IPS-15b (cell line): ENCODE measurements around the gene OR2T6.
"Not testable (repeated sequence)": the region's sequence is repeated elsewhere in the genome, so short reads cannot be mapped to it uniquely, and the experiment has no call there.

Experiments
- H3K27me3 ChIP-seq: one replicate; pipeline ENCODE4 v1.6.1; 2013; ENCODE audit warnings: low read length; ENCODE audit not compliant: control insufficient read depth, insufficient read depth
- H3K36me3 ChIP-seq: one replicate; pipeline ENCODE4 v1.6.1; 2013; ENCODE audit warnings: low read length; ENCODE audit not compliant: control insufficient read depth, insufficient read depth
- H3K4me1 ChIP-seq: one replicate; pipeline ENCODE4 v1.6.1; 2013; ENCODE audit warnings: mild to moderate bottlenecking, low read length; ENCODE audit not compliant: control insufficient read depth, insufficient read depth
- H3K4me3 ChIP-seq: one replicate; pipeline ENCODE4 v1.5.1; 2013; ENCODE audit warnings: low read depth, low read length
- H3K9ac ChIP-seq: one replicate; pipeline ENCODE4 v1.6.1; 2013; ENCODE audit warnings: low read depth, mild to moderate bottlenecking, low read length
- H3K9me3 ChIP-seq: one replicate; pipeline ENCODE4 v1.6.1; 2013; ENCODE audit warnings: mild to moderate bottlenecking, low read length; ENCODE audit not compliant: control insufficient read depth, insufficient read depth

OR2T6 gene

DNA sequence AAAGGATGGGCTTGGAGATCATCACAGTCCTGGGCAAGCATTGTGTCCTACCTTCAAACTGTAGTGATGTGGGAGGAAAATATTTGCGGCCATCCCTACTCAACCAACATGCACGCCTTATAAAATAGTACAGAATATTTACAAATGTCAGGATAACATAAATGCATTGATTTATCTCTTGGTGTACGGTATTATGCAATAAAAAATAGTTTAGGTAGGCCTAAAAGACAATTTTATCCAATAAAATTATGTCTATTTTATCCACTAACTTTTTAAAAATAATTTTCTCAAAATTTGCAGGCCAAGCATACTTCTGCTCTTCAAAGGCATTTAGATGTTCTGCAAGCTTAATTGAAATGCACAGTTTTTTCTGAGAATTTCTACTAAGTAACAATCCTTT lies 27.2 kb downstream of the OR2T6 start, which contains the start of gene OR2T1:
TSS of gene OR2T1 (plus strand) at position 301 of the 400 bp plus-strand sequence. CDS start 3,100 bp downstream, outside the sequence.
- Histone ChIP-seq H3K36me3 (peaks cover 3% of the 10 kb centered on the region), H3K4me1 (no peaks in the 10 kb centered on the region), H3K4me3 (no peak within 1 kb of the TSS), H3K9me3 (peaks cover 48% of the 10 kb centered on the region), H3K9ac (no peak within 1 kb of the TSS), H3K27me3 (no peaks in the 10 kb centered on the region)

DNA sequence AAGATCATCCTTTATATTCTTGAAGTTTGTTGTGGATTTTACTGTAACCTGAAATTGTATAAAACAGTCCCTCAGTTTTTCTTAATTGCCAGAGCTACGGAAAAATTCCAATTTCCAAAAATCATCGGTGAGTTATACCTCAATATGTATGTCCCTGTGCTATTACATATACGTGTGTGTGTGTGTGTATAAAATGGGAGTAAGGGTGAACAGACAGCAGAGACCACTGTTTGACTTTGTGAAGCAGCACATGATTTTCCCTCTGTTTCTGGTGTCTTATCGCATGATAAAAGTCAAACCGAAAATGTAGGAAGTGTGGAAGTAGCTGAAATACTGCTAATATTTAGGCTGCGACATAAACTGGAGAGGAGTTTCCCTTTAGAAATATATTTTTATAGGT lies 28.5 kb downstream of the OR2T6 start:
- Histone ChIP-seq H3K4me1 (no peaks in the 10 kb centered on the region), H3K9ac (no peak overlapping the region), H3K4me3 (no peak overlapping the region), H3K36me3 (peaks cover 3% of the 10 kb centered on the region), H3K9me3 (peaks cover 47% of the 10 kb centered on the region), H3K27me3 (no peaks in the 10 kb centered on the region)

DNA sequence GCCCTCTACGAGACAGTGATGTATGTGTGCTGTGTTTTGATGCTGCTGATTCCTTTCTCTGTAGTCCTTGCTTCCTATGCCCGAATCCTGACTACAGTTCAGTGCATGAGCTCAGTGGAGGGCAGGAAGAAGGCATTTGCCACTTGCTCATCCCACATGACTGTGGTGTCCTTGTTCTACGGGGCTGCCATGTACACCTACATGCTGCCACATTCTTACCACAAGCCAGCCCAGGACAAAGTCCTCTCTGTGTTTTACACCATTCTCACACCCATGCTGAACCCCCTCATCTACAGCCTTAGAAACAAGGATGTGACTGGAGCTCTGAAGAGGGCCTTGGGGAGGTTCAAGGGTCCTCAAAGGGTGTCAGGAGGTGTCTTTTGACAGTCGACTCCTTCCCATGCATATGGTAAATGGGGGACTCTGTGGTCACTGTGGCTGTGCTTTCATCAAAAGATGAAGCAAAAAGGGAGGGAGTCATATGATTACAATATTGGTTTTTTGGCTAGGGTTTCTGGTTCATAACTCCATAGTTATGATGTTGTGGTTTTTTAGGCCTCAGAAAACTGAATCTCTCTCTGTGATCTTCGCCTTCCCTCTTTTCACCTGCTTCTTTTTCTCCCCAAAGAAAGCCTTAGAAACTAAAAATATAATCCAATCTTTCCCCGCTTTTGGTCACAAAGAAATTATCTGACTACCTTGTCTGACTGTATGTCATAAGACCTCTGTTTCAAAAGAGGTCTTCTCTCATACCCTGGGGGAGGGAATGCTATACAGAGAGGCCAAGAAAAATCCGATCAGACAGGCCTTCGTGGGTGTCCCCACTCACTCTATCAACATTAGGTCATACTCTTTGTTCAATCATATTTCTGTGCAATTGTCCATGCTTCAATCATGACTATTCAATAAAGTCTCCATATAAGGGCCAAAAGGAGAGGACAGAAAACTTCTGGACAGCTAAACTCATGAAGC lies 31.5 kb downstream of the OR2T6 start:
- H3K9me3 ChIP-seq: peaks cover 33% of the 10 kb centered on the region
- no peaks in the 10 kb centered on the region for H3K4me1 ChIP-seq
- no peak overlapping the region for H3K4me3 ChIP-seq
- peaks cover 3% of the 10 kb centered on the region for H3K36me3 ChIP-seq
- H3K9ac ChIP-seq: no peak overlapping the region
- no peaks in the 10 kb centered on the region for H3K27me3 ChIP-seq

DNA sequence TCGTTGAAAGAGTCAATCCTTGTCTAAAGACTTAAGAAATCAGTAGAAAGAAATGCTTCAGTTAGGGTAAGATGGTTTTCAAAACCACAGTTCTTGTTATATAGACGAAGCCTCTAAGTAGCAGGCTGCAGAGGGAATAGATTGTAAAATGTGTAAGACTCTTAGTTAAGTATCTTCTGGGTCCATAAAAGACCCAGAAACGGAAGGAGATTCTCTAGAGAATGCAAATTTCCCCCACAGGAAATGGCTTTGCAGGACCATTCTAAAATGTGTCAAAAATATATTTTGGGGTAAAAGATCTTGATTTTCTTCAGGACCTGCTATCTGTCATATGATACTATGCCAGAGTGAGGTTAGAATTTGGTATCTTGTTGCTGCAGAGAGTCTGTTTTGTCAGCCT lies 40.7 kb downstream of the OR2T6 start:
- Histone ChIP-seq H3K4me1 (no peaks in the 10 kb centered on the region), H3K27me3 (no peaks in the 10 kb centered on the region), H3K9me3 (peaks cover 18% of the 10 kb centered on the region)

DNA sequence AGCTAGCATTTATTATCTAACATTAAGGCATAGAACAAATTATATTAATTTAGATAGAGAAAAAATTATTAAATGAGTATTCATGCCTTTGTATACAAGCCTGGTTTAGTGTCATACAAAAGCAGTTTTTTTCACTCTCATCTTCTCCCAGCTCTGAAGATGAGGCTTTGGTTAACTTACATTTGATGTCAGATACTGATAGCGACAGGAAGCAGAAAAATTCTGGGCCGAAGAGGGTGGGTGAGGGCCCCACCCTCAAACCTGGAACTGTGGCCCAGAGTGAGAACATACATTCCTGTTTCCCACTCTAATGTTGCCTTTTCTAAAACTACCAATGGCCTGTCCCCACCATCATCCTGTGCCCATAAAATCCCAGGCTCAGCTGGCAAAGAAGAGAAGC lies 42.3 kb downstream of the OR2T6 start:
- Histone ChIP-seq H3K4me1 (no peaks in the 10 kb centered on the region), H3K9ac (no peak overlapping the region), H3K9me3 (peaks cover 20% of the 10 kb centered on the region)

More for the DNA sequence above, 40.7 kb downstream of the OR2T6 start:
- Histone ChIP-seq H3K4me3 (no peak overlapping the region), H3K36me3 (no peaks in the 10 kb centered on the region), H3K9ac (no peak overlapping the region)

DNA sequence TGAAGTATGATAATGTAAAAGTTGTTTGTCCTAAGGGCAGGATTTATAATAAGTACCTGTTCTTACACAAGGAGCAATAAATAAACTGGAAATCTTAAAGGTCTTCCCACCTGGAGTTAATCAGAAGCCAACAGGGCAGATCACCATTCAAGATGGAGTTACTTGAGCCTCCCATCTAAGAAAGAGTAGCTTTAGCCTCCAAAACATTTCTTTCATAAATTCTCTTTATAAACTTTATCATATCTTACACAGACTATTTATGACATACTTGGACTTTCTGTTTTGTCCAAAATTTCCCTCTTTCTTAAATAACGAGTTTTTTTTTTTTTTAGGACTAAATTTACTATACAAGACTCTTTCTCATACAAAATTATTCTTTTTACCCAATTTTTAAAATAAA lies 45.8 kb downstream of the OR2T6 start:
- no peaks in the 10 kb centered on the region for H3K27me3 ChIP-seq
- no peaks in the 10 kb centered on the region for H3K36me3 ChIP-seq
- peaks cover 20% of the 10 kb centered on the region for H3K9me3 ChIP-seq
- H3K9ac ChIP-seq: no peak overlapping the region
- no peaks in the 10 kb centered on the region for H3K4me1 ChIP-seq
- no peak overlapping the region for H3K4me3 ChIP-seq

More for the DNA sequence above, 42.3 kb downstream of the OR2T6 start:
- Histone ChIP-seq H3K4me3 (no peak overlapping the region), H3K36me3 (no peaks in the 10 kb centered on the region), H3K27me3 (no peaks in the 10 kb centered on the region)

DNA sequence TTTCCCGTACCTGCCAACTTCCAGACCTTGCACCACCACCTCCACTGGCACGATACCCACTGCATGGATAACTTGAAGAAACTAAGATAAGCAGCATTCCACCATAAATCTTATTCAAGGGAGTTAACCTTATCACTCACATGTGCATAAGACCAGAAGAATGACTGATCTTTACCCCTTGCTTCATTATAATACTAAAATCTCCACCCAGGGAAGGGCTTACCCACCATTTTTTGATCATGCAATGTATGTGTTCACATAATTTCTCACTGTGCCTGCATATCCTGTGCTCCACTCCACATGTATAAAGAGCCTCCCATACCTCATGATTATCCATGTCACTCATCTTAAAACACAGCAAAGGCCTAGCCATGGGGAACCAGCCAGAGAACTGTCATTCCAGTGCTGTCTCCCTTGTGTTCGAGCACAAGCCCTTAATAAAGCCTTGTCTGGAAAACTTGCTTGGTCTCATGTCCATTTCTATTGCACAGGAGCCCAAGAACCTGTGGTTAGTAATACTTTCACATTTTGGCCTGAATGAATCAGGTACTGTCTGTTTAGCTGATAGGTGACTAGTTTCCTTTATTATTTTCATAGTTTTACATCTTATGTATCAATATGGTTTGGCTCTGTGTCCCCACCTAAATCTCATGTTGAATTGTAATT lies 52.1 kb downstream of the OR2T6 start:
- not testable (repeated sequence) for H3K4me3 ChIP-seq, H3K9ac ChIP-seq, H3K9me3 ChIP-seq, H3K36me3 ChIP-seq, H3K4me1 ChIP-seq, H3K27me3 ChIP-seq

DNA sequence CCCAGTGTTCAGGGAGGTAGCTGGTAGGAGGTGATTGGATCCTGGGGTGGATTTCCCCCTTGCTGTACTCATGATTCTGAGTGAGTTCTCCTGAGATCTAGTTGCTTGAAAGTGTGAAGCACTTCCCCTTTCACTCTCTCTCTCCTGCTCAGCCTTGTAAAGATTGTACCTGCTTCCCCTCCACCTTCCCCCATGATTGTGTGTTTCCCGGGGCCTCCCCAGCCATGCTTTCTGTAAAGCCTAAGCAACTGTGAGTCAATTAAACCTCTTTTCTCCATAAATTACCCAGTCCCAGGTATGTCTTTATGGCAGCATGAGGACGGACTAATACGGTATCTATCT lies 52.6 kb downstream of the OR2T6 start:
- not testable (repeated sequence) for H3K4me3 ChIP-seq, H3K27me3 ChIP-seq, H3K4me1 ChIP-seq, H3K9ac ChIP-seq, H3K9me3 ChIP-seq, H3K36me3 ChIP-seq

DNA sequence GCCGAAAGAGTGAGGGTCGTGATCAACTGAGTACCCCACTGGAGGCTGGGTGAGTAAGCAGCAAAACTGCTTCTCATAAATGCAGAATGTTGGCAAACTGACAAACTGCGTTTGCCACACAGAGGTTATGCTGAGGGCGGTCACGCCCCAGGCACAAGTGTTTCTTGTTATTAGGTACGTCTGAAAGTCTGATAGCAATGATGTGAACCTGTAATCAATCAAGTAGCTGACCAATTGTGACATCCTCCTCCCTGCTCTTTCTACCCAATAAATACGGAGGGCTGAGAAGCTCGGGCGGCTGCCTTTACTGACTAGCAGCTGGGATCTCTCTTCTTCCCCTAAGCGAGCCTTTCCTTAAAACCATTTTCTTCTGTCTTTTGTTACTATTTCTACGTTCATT lies 56.1 kb downstream of the OR2T6 start:
- H3K9ac ChIP-seq, H3K4me3 ChIP-seq, H3K9me3 ChIP-seq, H3K4me1 ChIP-seq, H3K27me3 ChIP-seq, H3K36me3 ChIP-seq: not testable (repeated sequence)

DNA sequence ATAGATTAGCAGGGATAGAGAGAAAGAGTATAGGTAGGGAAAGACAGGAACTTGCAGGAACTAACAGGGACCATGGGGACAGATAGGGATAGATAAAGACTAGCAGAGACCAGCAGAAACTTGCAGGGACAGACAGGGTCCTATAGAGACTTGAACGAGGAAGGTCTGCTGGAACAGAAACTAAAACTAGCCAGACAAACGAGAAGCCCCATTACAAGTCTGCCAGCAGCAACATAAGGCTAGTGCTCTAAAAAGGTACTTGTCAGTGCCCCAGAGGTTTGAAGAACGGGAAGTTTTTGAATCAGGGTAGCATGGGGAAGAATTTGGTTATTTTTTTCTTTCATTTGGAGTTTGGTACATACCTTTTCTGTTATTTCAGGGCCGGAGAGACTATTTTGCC lies 56.7 kb downstream of the OR2T6 start:
- not testable (repeated sequence) for H3K4me3 ChIP-seq, H3K36me3 ChIP-seq, H3K9ac ChIP-seq, H3K9me3 ChIP-seq, H3K27me3 ChIP-seq, H3K4me1 ChIP-seq

DNA sequence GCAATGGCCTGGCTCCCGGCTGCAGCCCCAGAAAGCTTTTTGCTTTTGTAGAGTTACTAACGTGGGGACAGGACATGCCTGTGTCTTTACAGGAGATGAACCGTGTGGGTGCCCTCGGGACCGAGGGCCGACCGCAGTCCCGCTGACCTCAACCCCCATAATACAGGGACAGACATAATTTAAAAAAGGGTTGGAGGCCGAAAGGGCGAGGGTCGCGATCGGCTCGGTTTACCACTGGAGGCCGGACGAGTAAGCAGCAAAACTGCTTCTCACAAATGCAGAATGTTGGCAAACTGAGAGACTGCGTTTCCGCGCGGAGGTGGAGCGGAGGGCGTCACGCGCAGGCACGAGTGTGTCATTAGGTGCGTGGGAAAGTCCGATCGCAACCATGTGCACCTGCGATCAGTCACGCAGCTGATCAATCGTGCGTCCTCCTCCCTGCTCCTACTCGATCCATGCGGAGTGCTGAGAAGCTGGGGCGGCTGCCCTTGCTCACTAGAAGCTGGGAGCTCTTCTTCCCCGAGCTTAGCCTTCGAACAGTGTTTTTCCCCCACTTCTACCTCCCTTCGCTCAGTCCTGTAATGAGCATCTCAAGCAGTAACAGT lies 58.4 kb downstream of the OR2T6 start:
- not testable (repeated sequence) for H3K36me3 ChIP-seq, H3K9me3 ChIP-seq, H3K27me3 ChIP-seq, H3K4me1 ChIP-seq, H3K4me3 ChIP-seq, H3K9ac ChIP-seq

DNA sequence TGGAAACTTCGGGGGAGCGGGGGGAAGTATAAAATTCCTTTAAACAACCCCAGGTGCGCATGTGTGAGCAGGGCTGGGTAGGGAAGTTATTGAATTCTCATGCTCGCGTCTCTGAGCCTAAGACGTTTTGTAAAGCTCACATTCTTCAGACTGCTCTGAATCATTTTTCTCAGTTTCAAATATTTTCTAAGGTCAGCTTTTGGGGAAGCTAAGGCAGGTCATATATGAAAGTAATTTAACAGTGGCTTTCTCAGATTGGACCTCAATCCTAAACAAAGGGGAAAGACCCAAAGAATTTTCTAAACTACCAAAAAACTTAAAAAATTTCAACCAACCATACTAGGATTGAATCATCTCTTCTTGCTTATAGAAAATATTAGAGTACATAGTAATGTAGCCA lies 59.4 kb downstream of the OR2T6 start:
- not testable (repeated sequence) for H3K9me3 ChIP-seq, H3K4me3 ChIP-seq, H3K36me3 ChIP-seq, H3K9ac ChIP-seq, H3K27me3 ChIP-seq, H3K4me1 ChIP-seq
